HG02884 (cell line): Measurements from ENCODE around the gene NKX1-1.
"Not testable (repeated sequence)": the region's sequence is repeated elsewhere in the genome, so short reads cannot be mapped to it uniquely, and the experiment has no call there.

Experiments used
- ATAC-seq: cut with Tn5 transposase; IDR thresholded peaks from one replicate; pipeline ENCODE4 v1.9.1; 2021; ENCODE audit warnings: mild to moderate bottlenecking, moderate library complexity; ENCODE audit not compliant: unreplicated experiment

NKX1-1 gene

DNA sequence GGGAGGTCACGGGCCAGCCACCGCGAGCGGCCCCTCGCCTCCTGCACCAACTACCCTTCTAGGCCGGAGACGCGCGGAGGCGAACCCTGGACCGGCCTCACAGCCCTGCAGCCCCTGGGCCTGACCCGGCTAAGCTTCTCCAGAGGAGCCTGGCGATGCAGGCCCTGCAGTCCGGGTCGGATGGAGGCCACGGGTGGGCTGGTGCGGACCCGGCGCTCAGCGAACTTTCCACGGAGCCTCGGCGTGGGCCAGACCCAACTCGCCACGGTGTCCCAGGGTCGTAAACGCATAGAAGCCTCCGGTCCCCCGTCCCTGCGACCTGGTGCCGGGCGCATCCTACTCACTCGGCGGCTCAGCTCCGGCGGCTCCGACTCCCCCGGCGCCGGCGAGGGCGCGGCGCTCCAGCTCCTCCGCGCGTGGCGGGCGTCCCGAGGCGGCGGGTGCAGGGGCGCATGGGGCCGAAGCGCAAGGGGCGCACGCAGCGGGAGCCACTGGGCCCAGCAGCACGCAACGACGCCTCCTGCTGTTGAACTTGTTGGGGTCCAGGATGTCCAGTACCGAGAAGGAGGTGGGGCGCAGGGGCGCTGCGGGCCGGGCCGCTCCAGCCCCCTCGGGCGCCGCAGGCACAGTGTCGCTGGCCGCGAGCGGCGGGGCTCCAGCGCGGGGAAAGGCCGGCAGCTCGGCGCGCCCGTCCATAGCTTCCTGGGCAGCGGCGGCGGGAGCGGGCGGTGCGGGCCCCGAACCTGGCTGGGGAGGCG is 427 bp downstream of the NKX1-1 start:
- no peak for ATAC-seq

DNA sequence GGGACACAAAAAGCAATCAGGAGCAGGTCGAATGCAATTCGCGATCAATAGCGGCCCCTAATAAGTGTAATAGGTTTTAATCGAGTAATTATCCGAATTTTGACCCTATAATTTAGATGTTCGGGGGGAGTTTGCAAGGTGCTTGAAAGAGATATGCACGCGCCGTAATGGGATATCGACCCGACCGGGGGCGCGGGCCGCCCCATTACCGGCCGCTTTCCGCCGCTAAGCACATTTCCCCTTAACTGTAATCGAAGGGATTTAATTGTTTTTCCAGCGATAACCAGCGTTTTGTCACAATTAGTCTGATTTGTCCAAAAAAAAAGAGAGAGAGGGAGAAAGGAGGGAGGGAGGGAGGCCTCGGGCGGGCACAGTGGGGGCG is 997 bp downstream of the NKX1-1 start:
- ATAC-seq = no peak

DNA sequence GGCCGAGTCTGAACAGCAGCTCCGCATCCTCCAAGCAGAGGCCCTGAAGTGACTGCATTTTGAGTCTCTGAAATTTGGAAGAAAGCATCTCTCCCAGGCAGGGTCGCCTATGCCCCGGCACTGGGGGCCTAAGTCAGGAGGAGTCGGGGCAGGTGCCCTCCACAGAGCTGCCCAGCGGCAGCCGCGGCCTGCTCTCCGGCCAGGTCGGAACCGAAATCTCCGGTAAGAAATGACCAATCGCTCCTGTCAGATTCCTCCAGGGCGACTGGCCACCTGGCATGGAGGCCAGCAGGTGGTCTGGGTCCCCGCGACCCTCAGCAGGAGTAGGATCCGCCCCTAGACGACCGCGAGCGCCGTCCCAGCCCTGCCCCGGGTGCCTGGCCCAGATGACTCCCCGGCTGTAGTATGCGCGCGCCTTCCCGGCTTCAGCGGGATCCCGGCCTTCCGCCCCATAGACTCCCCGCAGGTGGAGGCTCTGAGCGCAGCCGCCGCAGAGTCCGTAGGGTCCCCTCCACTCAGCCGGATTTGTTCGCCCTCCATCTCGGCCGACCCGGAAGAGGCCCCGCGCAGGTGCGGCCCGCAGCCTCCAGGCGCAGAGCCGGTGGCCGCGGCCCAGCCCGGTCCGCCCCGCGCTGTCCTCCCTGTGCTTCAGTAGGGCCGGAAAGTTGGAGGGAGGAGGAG is 1.5 kb downstream of the NKX1-1 start:
- no peak for ATAC-seq

DNA sequence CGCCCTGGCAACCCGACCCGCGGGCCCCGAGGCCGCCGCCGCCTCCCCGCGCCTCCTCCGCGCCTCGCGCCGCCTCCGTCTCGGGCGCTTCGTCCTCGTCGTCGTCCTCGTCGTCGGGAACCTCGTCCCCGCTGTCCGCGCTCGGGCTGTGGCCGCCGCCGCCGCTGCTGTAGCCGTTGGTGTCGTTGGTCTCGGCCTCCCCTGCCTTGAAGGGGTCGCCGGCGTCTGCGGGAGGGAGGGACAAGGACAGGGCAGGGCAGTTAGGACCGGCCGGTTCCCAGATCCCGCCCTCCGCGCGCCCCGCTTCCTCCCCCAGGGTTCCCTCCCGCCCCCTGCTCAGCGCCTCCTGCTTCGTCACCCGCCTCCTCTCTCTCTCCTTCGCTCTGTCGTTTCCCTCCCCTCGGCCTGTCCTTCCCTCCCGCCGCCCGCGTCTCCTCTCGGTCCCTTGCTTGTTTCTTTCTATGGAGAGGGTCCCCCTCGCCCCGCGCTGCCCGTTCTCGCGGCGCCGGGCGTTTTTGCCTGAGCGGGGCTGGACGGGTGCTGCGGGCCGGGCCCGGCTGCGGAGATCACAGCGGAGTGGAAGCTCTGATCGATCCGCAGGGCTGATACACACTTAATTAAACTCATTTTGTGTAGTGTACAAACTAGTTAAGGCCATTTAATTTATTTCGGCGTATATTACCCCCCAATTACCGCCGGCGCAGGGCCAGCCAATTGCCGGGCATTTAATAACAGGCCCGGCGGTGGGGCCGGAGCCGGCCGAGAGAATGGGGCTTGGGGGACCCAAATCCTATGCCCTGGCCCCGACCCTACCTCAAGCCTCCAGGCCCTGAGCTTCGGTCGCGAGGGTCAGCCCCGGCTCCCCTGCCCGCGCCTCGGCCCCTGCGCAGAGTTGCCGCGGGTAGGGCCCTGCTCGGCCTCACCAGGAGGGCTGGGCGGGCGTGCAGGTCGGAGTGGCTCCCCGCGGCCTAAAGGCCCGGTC is 2.4 kb downstream of the NKX1-1 start:
- no peak for ATAC-seq

DNA sequence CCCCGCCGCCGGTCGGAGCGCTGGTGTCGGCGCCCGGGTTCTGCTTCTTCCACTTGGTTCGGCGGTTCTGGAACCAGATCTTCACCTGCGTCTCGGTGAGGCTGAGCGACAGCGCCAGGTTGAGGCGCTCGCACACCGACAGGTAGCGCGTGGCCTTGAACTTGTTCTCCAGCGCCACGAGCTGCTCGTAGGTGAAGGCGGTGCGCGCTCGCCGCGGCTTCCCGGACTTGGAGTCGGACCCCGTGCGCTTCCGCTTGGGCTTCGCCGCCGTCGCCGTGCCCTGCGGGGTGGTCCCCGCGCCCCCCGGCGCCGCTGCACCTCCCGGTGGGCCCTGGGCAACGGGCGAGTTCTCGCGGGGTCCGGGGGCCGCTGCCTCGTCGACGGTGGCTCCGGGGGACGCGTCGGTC is 3.1 kb downstream of the NKX1-1 start:
- ATAC-seq = no peak

DNA sequence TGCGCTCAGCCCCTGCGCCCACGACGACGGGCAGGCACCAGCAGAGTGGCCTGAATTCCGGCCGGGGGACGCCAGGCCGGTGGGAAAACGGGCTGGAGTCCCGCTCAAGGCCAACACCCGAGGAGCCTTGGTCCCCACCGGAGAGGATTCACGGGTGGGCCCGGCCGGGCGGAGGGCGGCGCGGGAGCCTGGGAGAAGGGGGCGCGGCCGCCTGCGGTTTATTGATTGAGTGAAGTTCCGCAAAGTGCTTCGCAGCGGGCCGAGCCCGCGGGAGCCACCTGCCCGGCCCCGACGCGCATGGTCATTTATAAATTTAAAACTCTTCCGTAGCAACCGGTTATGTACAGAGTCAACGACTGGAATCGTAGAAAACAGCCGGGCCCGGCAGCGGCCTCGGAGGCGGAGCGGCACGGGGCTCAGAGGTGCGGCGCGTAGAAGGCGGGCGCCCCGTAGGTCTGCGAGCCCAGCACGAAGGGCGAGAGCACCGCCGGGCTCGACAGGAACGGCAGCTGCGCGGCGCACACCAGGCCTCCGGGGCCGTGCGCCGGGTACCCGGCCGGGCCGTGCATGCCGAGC is 3.6 kb downstream of the NKX1-1 start:
- ATAC-seq = no peak

DNA sequence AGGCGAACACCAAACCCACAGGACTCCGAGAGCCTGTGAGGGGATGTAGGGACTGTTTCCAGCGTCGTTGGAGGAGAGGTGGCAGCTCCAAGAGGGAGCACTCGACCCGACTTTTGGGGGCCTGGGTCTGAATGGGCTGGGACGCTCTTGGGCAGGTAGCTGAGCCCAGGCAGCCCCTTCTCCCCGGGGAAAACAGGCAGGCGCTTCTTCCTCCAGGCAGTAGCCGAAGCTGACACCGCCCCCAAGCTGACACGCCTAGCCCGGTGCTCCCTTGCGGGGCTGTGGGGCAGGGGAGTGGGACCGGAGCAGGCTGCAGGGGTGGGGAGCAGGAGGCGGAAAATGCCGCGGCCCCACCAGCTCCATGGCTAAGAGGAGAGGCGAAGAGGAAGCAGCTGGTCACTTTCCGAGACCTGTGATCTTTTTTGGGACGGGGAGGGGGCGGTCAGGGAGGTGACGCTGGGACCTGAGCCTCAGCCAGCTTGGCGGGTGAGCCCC is 4.2 kb downstream of the NKX1-1 start:
- ATAC-seq = no peak

DNA sequence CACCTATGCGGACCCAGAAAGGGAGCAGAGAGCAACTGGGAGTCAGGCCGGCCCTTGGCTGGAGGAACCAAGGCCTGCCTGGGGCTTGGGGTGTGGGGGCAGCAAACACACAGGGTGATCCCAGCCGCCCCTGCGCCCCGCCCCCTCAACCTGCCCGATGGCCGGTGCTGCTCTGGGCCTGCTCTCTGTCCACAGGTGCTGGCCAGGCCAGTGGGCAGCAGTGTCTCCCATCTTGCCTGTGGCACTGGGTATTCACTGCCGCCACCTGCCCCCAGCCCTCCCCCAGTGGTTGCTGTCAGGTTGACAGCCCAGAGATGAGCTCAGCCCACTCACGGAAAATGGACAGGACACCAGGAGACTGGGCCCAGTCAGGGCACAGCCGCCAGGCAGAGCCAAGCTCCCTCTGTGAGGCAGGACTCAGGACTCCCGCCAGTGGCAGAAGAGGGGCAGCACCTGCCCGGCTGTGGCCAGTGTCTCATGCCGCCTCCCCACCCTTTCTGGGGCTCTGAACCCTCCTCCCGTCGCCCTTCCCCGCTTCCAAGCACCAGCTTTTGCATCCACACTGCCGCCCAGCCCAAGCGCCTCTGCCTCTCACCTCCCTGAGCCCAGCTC is 4.7 kb downstream of the NKX1-1 start:
- ATAC-seq = no peak

DNA sequence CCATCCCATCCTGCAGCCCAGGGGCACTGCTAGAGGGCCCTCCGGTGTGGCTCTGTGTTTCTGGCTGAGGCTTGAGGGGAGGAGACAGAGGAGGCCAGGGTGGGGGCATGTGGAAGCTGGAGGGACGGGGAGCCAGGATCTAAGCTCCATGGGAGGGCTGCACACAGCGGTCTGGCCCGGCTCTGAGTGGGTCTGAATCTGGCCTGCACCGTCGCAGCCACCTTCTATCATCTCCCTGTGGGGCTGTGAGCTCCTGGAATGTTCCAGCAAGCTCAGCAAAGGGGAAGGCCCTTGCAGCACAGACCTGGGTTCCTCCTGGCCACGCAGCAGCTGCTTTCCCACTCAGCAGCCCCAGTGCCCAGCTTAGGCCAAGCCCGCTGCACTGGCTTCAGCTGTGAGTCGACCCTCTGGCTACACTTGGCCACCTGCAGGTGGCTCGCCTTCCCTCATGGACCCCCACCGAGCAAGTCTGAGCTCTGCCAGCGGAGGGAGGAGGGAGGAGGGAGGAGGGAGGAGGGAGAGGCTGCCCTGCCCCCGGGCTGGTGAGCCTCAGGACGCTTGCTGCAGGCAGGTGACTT is 5.3 kb downstream of the NKX1-1 start:
- no peak for ATAC-seq

DNA sequence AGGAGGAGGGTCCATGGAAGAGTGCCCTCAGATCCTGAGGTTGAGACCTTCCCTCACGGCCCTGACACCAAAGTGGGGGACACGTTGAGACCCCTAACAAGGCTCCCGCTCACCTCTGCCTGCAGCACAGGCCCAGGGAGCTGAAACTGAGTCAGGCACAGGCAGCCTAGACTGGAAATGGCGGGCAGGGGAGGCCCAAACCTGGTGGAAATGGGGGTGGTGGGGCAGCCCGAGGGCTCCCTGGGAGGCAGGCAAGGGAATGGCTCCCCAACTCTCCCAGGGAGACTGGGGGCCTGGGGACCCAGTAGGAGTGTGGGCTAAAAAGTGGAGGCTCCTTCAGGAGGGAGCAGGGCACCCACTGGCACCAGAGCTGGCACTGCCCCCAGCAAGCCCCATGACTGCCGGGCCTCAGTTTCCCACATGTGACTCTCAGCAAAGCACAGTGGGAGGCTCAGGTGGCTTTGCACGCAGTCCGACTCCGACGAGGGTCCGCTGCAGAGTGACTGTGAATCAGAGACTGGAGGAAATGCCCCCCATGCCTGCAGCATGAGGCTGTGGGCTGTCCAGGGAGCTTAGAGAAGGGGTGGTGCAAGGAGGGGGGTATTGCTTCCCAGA is 5.9 kb downstream of the NKX1-1 start:
- ATAC-seq = no peak

DNA sequence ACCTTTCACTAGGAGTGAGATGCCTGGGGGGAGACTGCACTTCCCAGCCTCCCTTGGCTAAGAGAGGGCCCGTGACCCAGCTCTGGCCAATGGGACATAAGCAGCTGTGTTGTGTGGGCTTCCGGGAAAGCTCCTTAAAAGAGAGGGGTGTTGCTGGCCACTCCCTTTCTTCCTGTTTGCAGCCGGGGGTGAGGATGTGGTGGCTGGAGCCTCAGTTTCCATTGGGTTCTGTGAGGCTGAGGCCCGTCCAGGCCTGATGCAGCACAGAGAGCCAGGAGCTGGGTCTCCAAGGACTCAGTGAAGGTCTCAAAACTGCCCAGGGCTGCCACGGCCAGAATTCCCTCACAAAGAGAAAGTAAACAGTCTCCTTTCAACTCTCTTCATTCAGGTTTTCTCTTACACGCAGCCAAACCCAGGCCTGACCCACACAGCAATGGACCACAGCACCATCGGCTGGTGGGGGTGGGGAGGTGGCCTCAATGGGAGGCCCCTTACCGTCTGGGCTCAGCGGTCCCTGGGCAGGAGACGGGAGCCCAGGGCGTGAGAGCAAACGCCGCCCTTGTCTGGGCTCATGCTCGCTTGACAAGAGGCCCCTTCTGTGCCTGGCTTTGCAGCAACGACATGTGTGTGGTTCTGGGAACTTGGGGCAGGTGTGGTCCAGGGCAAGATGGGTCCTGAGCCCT is 6.6 kb downstream of the NKX1-1 start:
- no peak for ATAC-seq

DNA sequence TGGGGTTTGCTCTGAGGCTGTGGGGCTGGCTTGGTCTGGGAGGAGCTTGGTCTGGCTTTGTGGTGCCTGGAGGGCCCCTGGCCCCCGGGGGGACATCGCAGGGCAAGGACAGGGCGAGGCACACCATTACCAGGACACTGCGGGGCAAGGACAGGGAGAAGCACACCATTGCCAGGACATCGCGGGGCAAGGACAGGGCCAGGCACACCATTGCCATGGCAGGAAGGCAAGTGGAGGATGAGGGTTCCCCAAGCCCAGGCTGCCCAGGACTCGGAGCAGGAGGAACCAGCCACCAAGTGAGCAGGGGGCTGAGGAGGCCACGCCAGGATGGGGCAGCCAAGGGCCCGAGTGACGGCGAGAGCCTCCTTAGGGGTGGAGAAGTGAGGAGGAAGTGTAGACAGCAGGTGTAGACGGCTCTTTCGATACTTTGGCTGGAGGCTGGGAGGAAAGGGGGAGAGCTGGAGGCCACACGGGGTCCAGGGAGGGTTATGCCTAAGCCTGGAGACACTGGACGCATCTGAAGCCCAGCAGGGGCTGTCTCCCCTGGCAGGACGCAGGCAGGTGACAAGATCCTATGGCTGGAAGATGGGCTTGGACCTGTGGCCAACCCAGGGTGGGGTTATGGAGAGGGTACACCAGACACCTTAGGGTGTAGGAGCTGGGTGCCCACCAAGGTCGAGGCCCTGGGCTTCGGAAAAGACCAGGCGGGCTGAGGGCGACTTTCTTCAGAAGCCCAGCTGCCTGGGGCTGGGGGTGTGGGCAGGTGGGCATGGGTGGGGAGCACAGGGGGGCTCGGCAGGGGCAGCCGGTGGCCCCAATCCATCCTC is 7.3 kb downstream of the NKX1-1 start:
- ATAC-seq = no peak

DNA sequence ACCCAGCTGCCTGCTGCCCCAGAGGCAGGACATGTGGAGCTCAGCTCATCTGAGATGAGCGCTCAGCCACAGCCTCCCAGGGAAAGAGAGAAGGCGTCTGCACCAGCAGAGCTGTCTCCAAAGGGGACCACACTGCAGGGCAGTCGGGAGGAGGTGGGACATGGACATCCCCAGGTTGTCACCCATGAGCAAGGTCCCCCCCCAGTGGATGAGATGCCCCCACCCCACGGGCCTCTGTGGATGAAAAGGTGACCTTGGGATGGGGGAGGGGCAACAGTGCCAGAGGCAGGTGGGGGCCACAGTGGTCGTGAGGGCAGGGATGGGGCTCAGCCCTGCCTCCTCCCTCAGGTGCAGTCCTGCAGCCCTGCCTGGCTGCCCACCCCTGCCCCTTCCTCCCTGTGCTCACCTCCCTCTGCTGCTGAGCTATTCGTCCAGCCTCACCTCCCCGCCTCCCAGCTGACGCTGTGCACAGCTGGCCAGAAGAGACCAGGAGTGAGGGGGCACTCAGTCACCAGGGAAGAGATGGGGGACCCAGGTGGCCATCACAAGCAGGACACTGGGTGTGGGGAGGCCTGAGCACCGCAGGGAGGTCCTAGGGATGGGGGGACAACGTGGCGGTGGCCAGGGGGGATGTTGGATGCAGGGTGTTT is 9.3 kb downstream of the NKX1-1 start:
- no peak for ATAC-seq

DNA sequence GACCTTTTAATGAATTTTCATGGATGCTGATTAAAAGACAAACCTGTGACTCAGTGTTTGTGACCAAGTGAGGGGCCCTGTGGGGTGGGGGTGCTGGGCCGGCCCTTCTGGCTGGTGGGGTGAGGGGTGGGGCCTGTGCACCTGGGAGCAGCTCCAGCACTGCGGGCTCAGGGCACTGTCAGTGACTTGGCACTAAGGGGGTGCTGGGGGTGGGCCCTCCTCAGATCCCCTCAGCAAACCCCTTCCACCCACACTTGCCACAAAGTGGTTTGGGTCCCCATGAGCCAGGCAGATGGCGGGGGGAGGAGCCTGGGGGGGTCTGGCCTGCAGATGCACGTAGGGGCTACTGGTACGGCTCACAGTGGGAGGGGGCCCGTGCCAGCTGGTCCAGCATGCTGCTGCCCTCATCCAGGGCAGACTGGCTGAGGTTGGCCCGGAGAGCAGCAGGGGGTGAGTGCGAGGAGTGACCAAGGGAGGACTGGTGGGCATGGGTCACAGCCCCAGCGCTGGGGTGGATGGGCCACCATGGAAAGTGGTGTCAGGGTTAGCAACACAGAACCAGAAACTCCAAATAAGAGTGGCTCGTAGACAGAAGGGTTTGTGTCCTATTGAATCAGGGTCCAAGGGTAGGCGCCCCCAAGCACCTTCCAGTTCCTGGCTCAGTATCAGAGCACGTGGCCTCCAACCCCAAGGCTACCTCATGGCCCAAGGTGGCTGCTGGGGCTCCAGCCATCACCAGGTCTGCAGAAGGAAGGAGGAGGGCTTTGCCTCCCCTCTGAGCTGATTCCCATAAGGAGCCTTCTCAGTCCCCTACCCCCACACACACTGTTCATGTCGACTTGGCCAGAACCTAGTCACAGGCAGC is 10.1 kb downstream of the NKX1-1 start:
- no peak for ATAC-seq

DNA sequence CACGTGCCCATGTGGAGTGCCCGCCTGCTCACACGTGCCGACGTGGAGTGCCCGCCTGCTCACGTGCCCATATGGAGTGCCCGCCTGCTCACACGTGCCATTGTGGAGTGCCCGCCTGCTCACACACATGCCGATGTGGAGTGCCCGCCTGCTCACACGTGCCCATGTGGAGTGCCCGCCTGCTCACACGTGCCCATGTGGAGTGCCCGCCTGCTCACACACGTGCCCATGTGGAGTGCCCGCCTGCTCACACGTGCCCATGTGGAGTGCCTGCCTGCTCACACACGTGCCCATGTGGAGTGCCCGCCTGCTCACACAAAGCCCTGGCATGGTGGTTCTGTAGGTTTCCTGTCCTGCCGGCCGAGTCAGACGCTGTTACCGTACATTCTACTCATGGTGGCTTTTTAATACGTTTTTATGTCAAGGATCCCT is 10.8 kb downstream of the NKX1-1 start:
- ATAC-seq = not testable (repeated sequence)

DNA sequence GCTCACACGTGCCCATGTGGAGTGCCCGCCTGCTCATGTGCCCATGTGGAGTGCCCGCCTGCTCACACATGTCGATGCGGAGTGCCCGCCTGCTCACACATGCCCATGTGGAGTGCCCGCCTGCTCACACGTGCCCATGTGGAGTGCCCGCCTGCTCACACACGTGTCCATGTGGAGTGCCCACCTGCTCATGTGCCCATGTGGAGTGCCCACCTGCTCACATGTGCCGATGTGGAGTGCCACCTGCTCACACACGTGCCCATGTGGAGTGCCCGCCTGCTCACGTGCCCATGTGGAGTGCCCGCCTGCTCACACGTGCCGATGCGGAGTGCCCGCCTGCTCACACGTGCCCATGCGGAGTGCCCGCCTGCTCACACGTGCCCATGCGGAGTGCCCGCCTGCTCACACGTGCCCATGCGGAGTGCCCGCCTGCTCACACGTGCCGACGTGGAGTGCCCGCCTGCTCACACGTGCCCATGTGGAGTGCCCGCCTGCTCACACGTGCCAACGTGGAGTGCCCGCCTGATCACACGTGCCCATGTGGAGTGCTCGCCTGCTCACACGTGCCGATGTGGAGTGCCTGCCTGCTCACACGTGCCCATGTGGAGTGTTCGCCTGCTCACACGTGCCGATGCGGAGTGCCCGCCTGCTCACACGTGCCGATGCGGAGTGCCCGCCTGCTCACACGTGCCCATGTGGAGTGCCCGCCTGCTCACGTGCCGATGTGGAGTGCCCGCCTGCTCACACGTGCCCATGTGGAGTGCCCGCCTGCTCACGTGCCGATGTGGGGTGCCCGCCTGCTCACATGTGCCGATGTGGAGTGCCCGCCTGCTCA is 11.5 kb downstream of the NKX1-1 start:
- ATAC-seq = not testable (repeated sequence)
